IMR-90 (cell line): ENCODE results near the gene USH2A. TPM values are rescaled to one million over a fixed set of nuclear protein-coding genes. Genes with fewer than 3 reads are reported as not detected.
A peak's percentile ranks its signal among the peaks of the same experiment; 100 is the strongest.

ENCODE experiments used
- ATAC-seq: fragments of 200-7000 bp; cut with Tn5 transposase; 2 replicates; pipeline ENCODE4 v1.9.1; 2020; ENCODE audit warnings: low read depth, mild to moderate bottlenecking, moderate library complexity
- BruUV-seq: library from RNA; stranded (reverse); fragments of 400-500 nt; replicated peaks from 2 replicates; lab custom pipeline; 2021; lab: Mats Ljungman, UMichigan
- CTCF ChIA-PET: fragments of 300-600 bp; formaldehyde crosslinking; extraction: SDS; loops from one replicate; lab custom pipeline; 2021; ENCODE audit warnings: antibody characterized with exemption; lab: Yijun Ruan, JAX
- POLR2A ChIA-PET: fragments of 300-600 bp; sonication (Branson Sonifier 250); formaldehyde crosslinking; loops from one replicate; lab custom pipeline; 2022; ENCODE audit warnings: antibody characterized with exemption; ENCODE audit not compliant: unreplicated experiment; lab: Charles Lee
- DNase-seq: peaks from one replicate; pipeline ENCODE4 v3.0.0; 2013
- H2AFZ ChIP-seq: replicated peaks from 2 replicates; pipeline ENCODE3; 2013; ENCODE audit warnings: low read length, mild to moderate bottlenecking; ENCODE audit not compliant: poor library complexity
- H2AK5ac ChIP-seq: 2 replicates; pipeline ENCODE4 v1.6.1; 2013; ENCODE audit warnings: low read depth, low read length, inconsistent platforms
- H2AK9ac ChIP-seq: replicated peaks from 2 replicates; pipeline ENCODE3; 2013; ENCODE audit warnings: mild to moderate bottlenecking, low read depth, low read length, moderate library complexity; ENCODE audit not compliant: poor library complexity
- H2BK120ac ChIP-seq: 2 replicates; pipeline ENCODE4 v1.6.1; 2013; ENCODE audit warnings: low read depth, low read length, inconsistent platforms
- H2BK15ac ChIP-seq: 3 replicates; pipeline ENCODE4 v1.6.1; 2013; ENCODE audit warnings: low read depth, low read length, inconsistent platforms
- H2BK20ac ChIP-seq: 2 replicates; pipeline ENCODE4 v1.6.1; 2013; ENCODE audit warnings: low read depth, mild to moderate bottlenecking, inconsistent platforms, low read length, moderate library complexity
- H2BK5ac ChIP-seq: 2 replicates; pipeline ENCODE4 v1.6.1; 2013; ENCODE audit warnings: mild to moderate bottlenecking, low read depth, low read length, inconsistent platforms; ENCODE audit not compliant: poor library complexity, severe bottlenecking
- H3K14ac ChIP-seq: replicated peaks from 2 replicates; pipeline ENCODE4 v1.6.1; 2013; ENCODE audit warnings: low read depth, low read length, inconsistent platforms
- H3K18ac ChIP-seq: 2 replicates; pipeline ENCODE4 v1.6.1; 2013; ENCODE audit warnings: low read depth, low read length, control low read depth
- H3K23ac ChIP-seq: 2 replicates; pipeline ENCODE4 v1.6.1; 2013; ENCODE audit warnings: low read depth, low read length, inconsistent platforms
- H3K27ac ChIP-seq: 2 replicates; pipeline ENCODE4 v1.5.1; 2013; ENCODE audit warnings: mild to moderate bottlenecking, control low read depth, low read length; ENCODE audit not compliant: insufficient read depth
- H3K27me3 ChIP-seq: 2 replicates; pipeline ENCODE4 v1.6.1; 2013; ENCODE audit warnings: low read length; ENCODE audit not compliant: control insufficient read depth, insufficient read depth
- H3K36me3 ChIP-seq: 2 replicates; pipeline ENCODE4 v1.6.1; 2013; ENCODE audit warnings: low read length, mixed read lengths; ENCODE audit not compliant: control insufficient read depth, insufficient read depth
- H3K4ac ChIP-seq: 2 replicates; pipeline ENCODE4 v1.6.1; 2013; ENCODE audit warnings: low read depth, low read length, inconsistent platforms
- H3K4me1 ChIP-seq: 2 replicates; pipeline ENCODE4 v1.6.1; 2013; ENCODE audit warnings: low read length, mixed read lengths; ENCODE audit not compliant: control insufficient read depth, insufficient read depth
- H3K4me2 ChIP-seq: 2 replicates; pipeline ENCODE4 v1.6.1; 2013; ENCODE audit warnings: low read depth, mild to moderate bottlenecking, control low read depth, low read length, moderate library complexity
- H3K4me3 ChIP-seq: 2 replicates; pipeline ENCODE4 v1.5.1; 2013; ENCODE audit warnings: low read depth, mild to moderate bottlenecking, control low read depth, low read length, moderate library complexity; ENCODE audit not compliant: insufficient read depth
- H3K56ac ChIP-seq: 2 replicates; pipeline ENCODE4 v1.6.1; 2013; ENCODE audit warnings: low read length, inconsistent platforms; ENCODE audit not compliant: insufficient read depth; ENCODE audit errors: extremely low read depth
- H3K79me1 ChIP-seq, 2 experiments: 2 replicates each; pipeline ENCODE4 v1.6.1; 2013; ENCODE audit warnings: low read length in 2 of 2, inconsistent platforms in 1 of 2, low read depth in 1 of 2
- H3K9ac ChIP-seq: 2 replicates; pipeline ENCODE4 v1.6.1; 2013; ENCODE audit warnings: low read depth, low read length, control low read depth
- H3K9me1 ChIP-seq: 2 replicates; pipeline ENCODE4 v1.6.1; 2013; ENCODE audit warnings: low read length, inconsistent platforms; ENCODE audit not compliant: insufficient read depth
- H3K9me3 ChIP-seq: 2 replicates; pipeline ENCODE4 v1.6.1; 2013; ENCODE audit warnings: low read length; ENCODE audit not compliant: control insufficient read depth, insufficient read depth
- H4K20me1 ChIP-seq: 2 replicates; pipeline ENCODE4 v1.6.1; 2013; ENCODE audit warnings: low read length, inconsistent platforms; ENCODE audit not compliant: insufficient read depth
- H4K5ac ChIP-seq: 2 replicates; pipeline ENCODE4 v1.6.1; 2013; ENCODE audit warnings: mild to moderate bottlenecking, low read depth, low read length, control low read depth
- H4K8ac ChIP-seq, 2 experiments: 2 replicates each; pipeline ENCODE4 v1.6.1; 2013; ENCODE audit warnings: low read depth in 2 of 2, low read length in 2 of 2, control low read depth in 1 of 2, inconsistent platforms in 1 of 2
- H4K91ac ChIP-seq: 2 replicates; pipeline ENCODE4 v1.6.1; 2013; ENCODE audit warnings: low read depth, low read length, inconsistent platforms; ENCODE audit not compliant: insufficient read depth
- CEBPB ChIP-seq: IDR thresholded peaks from 2 replicates; pipeline ENCODE4 v1.6.1; 2012; ENCODE audit warnings: low read depth, low read length, improper control_type of control experiment
- RAD21 ChIP-seq: IDR thresholded peaks from 2 replicates; pipeline ENCODE4 v1.6.1; 2012; ENCODE audit warnings: low read length, improper control_type of control experiment
- SMC3 ChIP-seq: fragments of 150-350 bp; IDR thresholded peaks from 2 replicates; pipeline ENCODE4 v1.6.1; 2016; ENCODE audit warnings: low read depth, mild to moderate bottlenecking, antibody characterized with exemption, low read length, moderate library complexity
- WGBS, 2 experiments: methylation state at CpG; one replicate each; pipeline versions ENCODE4 v1.1.5 to v1.1.7; 2013; ENCODE audit warnings: missing lambda C conversion rate in 2 of 2; ENCODE audit not compliant: insufficient read length in 1 of 2; ENCODE audit errors: extremely low coverage in 2 of 2; 5-methylcytosine and 5-hydroxymethylcytosine counted together
- dilution Hi-C: fragments of 300-500 bp; cut with HindIII; formaldehyde crosslinking; loops from one replicate; pipeline ENCODE4 v1.14.3; 2018; ENCODE audit warnings: low sequenced_read_pairs; ENCODE audit not compliant: unreplicated experiment
- in situ Hi-C: fragments of 300-500 bp; cut with MboI; formaldehyde crosslinking; loops from 3 replicates; pipeline ENCODE4 v1.14.3; 2019; ENCODE audit warnings: low sequenced_read_pairs, inconsistent platforms, mixed read lengths
- intact Hi-C: fragments of 100-400 bp; cut with micrococcal nuclease; formaldehyde crosslinking; loops from 2 replicates; pipeline ENCODE4 v1.10.0; 2022
- polyA plus RNA-seq, 3 experiments: library from polyadenylated mRNA; depleted of rRNA; stranded (reverse); fragments of >200 nt; gene quantifications; 2 replicates each; pipeline ENCODE4 v1.2.3, GENCODE V29; 2012; ENCODE audit warnings: low replicate concordance in 1 of 3
- total RNA-seq: library from RNA; depleted of rRNA; stranded (reverse); fragments of >200 nt; gene quantifications from 2 replicates; pipeline ENCODE4 v1.2.3, GENCODE V29; 2012
- TF ChIP-seq, protein P1 (sequence below): conservative IDR thresholded peaks from 2 replicates; pipeline ENCODE4 v1.5.1; 2012; ENCODE audit warnings: mild to moderate bottlenecking, low read depth, low read length, improper control_type of control experiment

Gene USH2A
- total and polyA plus RNA-seq, 2 of the 4 experiments (the other 2 are of a cell fraction) = under 0.01 to 0.02 TPM

DNA sequence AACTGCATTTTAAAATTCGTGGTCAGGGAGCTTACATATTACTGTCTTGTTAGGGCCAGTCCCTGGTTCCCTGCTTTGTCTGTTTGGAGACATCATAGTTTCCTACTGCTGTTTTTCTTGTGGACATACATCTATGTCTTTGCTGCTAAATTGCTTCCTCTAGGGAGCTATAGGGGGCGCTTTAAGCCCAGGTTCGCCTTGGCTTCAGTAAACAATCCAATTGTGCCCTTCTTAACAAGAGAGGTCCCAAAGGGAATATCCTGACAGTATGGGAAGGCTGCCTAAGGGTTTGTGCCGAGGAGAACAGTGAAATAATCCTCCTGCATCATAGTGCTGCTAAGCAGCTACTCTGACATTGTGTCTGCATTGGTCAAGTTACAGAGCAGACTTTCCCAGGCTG is 112.5 kb downstream of the USH2A start:
- H4K20me1 ChIP-seq = no peaks in the 10 kb centered on the region
- peak overlapping the region; percentile 44; the same call in 1 of the 2 replicates for H3K18ac ChIP-seq
- H2AK5ac ChIP-seq = peak overlapping the region; percentile 79; the same call in 1 of the 2 replicates
- H3K27me3 ChIP-seq = no peaks in the 10 kb centered on the region
- peak overlapping the region; percentile 4; the same call in 1 of the 2 replicates for H3K27ac ChIP-seq
- H4K91ac ChIP-seq = peak overlapping the region; percentile 39; the same call in 1 of the 2 replicates
- 0 out of 2 replicates have a peak overlapping the region, but pooled peaks have one; percentile 42 for H3K14ac ChIP-seq
- no TSS peak for BruUV-seq
- peak overlapping the region; percentile 10 for H2BK5ac ChIP-seq
- H2AFZ ChIP-seq = peak overlapping the region; percentile 2
- no peaks in the 10 kb centered on the region for H3K79me1 ChIP-seq
- H2BK20ac ChIP-seq = peak overlapping the region; percentile 14
- no CpG with 5 or more reads among the region's 4 CpGs for WGBS, 2 experiments
- dilution Hi-C loops (no loop called here), in situ Hi-C loops (no loop called here), intact Hi-C loops (loop anchor here (2.0 to 10.0 kb wide), 4 partner anchors 257 to 1354 kb away; partner anchors contain the start of gene ESRRG)
- H3K4me1 ChIP-seq = peaks cover 10% of the 10 kb centered on the region
- no peak overlapping the region for H3K4me3 ChIP-seq
- H3K9me1 ChIP-seq = peaks cover 2% of the 10 kb centered on the region
- no peak overlapping the region for H3K56ac ChIP-seq
- 0 out of 2 replicates have a peak overlapping the region, but pooled peaks have one; percentile 0 for H3K4ac ChIP-seq
- H2AK9ac ChIP-seq = no peak overlapping the region
- 0 out of 3 replicates have a peak overlapping the region, but pooled peaks have one; percentile 2 for H2BK15ac ChIP-seq
- peak overlapping the region; percentile 41 for H2BK120ac ChIP-seq
- ChIA-PET POLR2A (interaction anchor here (0.7 kb wide), 1 partner anchor 314 kb away, joined by 3 read pairs; no protein-coding TSS in a partner anchor), CTCF (interaction anchor here (0.6 to 1.5 kb wide), 5 partner anchors 20 to 435 kb away, joined by 3 to 6 read pairs (median 4); no protein-coding TSS in a partner anchor)
- H3K9me3 ChIP-seq = no peaks in the 10 kb centered on the region
- no peak overlapping the region for H3K4me2 ChIP-seq
- H3K36me3 ChIP-seq = no peaks in the 10 kb centered on the region
- DNase-seq = peak; percentile 50
- TF ChIP-seq CEBPB (no peak), RAD21 (peak; percentile 70), SMC3 (peak; percentile 51)
- TF ChIP-seq, protein P1, sequence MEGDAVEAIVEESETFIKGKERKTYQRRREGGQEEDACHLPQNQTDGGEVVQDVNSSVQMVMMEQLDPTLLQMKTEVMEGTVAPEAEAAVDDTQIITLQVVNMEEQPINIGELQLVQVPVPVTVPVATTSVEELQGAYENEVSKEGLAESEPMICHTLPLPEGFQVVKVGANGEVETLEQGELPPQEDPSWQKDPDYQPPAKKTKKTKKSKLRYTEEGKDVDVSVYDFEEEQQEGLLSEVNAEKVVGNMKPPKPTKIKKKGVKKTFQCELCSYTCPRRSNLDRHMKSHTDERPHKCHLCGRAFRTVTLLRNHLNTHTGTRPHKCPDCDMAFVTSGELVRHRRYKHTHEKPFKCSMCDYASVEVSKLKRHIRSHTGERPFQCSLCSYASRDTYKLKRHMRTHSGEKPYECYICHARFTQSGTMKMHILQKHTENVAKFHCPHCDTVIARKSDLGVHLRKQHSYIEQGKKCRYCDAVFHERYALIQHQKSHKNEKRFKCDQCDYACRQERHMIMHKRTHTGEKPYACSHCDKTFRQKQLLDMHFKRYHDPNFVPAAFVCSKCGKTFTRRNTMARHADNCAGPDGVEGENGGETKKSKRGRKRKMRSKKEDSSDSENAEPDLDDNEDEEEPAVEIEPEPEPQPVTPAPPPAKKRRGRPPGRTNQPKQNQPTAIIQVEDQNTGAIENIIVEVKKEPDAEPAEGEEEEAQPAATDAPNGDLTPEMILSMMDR = peak; percentile 67
- H3K23ac ChIP-seq = no peak overlapping the region
- H4K8ac ChIP-seq = peak overlapping the region in 1 of 2 experiments; percentile 56; a peak in 2 of 4 replicates
- H3K9ac ChIP-seq = no peak overlapping the region
- peak; percentile 55; the same call in 1 of the 2 replicates for ATAC-seq
- peak overlapping the region; percentile 41 for H4K5ac ChIP-seq
